ENCODE results near the gene HAO2. TPM values are rescaled to one million over a fixed set of nuclear protein-coding genes. Genes with fewer than 3 reads are reported as not detected.
"Not testable (repeated sequence)": the region's sequence is repeated elsewhere in the genome, so short reads cannot be mapped to it uniquely, and the experiment has no call there.

Gene HAO2
- total RNA-seq, 1 donor from 2014 or later, result under 0.01 TPM

GRCh38 chr1:119341372-119341947, 27.1 kb upstream of the HAO2 start:
- DNase-seq (ENCODE audit: low spot score in 2 of 2), result no peak
- no peak for FAIRE-seq

GRCh38 chr1:119345398-119345797, 23.2 kb upstream of the HAO2 start:
- FAIRE-seq (peak; percentile 56), DNase-seq (ENCODE audit: low spot score in 2 of 2) (no peak)

- DNase-seq (ENCODE audit: low spot score in 2 of 2) (no peak), FAIRE-seq (no peak)
These were observed 20.7 kb upstream of the HAO2 start for GRCh38 chr1:119347858-119348257.

GRCh38 chr1:119348941-119349340, 19.6 kb upstream of the HAO2 start:
- no peak for DNase-seq (ENCODE audit: low spot score in 2 of 2)
- no peak for FAIRE-seq

- not testable (repeated sequence) for DNase-seq (ENCODE audit: low spot score in 2 of 2); FAIRE-seq
These were observed 17.7 kb upstream of the HAO2 start for GRCh38 chr1:119350866-119351265.

GRCh38 chr1:119351997-119352396, 16.6 kb upstream of the HAO2 start:
- FAIRE-seq (no peak), DNase-seq (ENCODE audit: low spot score in 2 of 2) (no peak)

- FAIRE-seq (no peak), DNase-seq (ENCODE audit: low spot score in 2 of 2) (no peak)
These were observed 14.7 kb upstream of the HAO2 start for GRCh38 chr1:119353836-119354235.

GRCh38 chr1:119358636-119359035, 9.9 kb upstream of the HAO2 start:
- FAIRE-seq, result no peak
- DNase-seq (ENCODE audit: low spot score in 2 of 2), result no peak

GRCh38 chr1:119359730-119360129, 8.9 kb upstream of the HAO2 start:
- DNase-seq (ENCODE audit: low spot score in 2 of 2) (no peak), FAIRE-seq (no peak)

GRCh38 chr1:119361205-119361604, 7.4 kb upstream of the HAO2 start:
- FAIRE-seq (no peak), DNase-seq (ENCODE audit: low spot score in 2 of 2) (no peak)

- DNase-seq (ENCODE audit: low spot score in 2 of 2), result no peak
- FAIRE-seq, result no peak
These were observed 6.8 kb upstream of the HAO2 start for GRCh38 chr1:119361620-119362344.

- FAIRE-seq, result no peak
- DNase-seq (ENCODE audit: low spot score in 2 of 2), result no peak
These were observed 5.4 kb upstream of the HAO2 start for GRCh38 chr1:119363162-119363561.

- DNase-seq (ENCODE audit: low spot score in 2 of 2), result no peak
- FAIRE-seq, result no peak
These were observed 3.9 kb upstream of the HAO2 start for GRCh38 chr1:119364640-119365039.

GRCh38 chr1:119366424-119366823, 2.2 kb upstream of the HAO2 start:
- no peak for FAIRE-seq
- DNase-seq (ENCODE audit: low spot score in 2 of 2), result no peak

GRCh38 chr1:119367432-119368124, 1.0 kb upstream of the HAO2 start:
- DNase-seq (ENCODE audit: low spot score in 2 of 2) (peak in 1 of 2 donors; percentile 28), FAIRE-seq (no peak)

- DNase-seq (ENCODE audit: low spot score in 2 of 2), result no peak
- no peak for FAIRE-seq
These were observed 2.2 kb downstream of the HAO2 start for GRCh38 chr1:119370748-119371147.

- no peak for FAIRE-seq
- no peak for DNase-seq (ENCODE audit: low spot score in 2 of 2)
These were observed 3.2 kb downstream of the HAO2 start for GRCh38 chr1:119371815-119372214.

GRCh38 chr1:119372503-119373086, 4.0 kb downstream of the HAO2 start:
- DNase-seq (ENCODE audit: low spot score in 2 of 2), result peak in 1 of 2 donors; percentile 6
- FAIRE-seq, result no peak

- no peak for FAIRE-seq
- DNase-seq (ENCODE audit: low spot score in 2 of 2), result no peak
These were observed 4.9 kb downstream of the HAO2 start for GRCh38 chr1:119373465-119373864.

GRCh38 chr1:119374208-119374874, 5.8 kb downstream of the HAO2 start:
- no peak for FAIRE-seq

GRCh38 chr1:119375366-119375765, 6.8 kb downstream of the HAO2 start:
- FAIRE-seq (no peak), DNase-seq (ENCODE audit: low spot score in 2 of 2) (no peak)

More at GRCh38 chr1:119374208-119374874, 5.8 kb downstream of the HAO2 start:
- no peak for DNase-seq (ENCODE audit: low spot score in 2 of 2)

Data from frontal cortex (tissue), 4 donors.